Gastrocnemius medialis (tissue), 4 donors: Measurements from ENCODE around the gene TMEM222. TPM values are rescaled to one million over a fixed set of nuclear protein-coding genes. Genes with fewer than 3 reads are reported as not detected.
"Not testable (repeated sequence)": the region's sequence is repeated elsewhere in the genome, so short reads cannot be mapped to it uniquely, and the experiment has no call there.

Experiments
- ATAC-seq, 2 donors: fragments of 150-250 bp; one replicate each; pipeline ENCODE4 v1.9.1; 2016
- DNase-seq, 2 donors: peaks; one replicate each; pipeline ENCODE4 v3.0.0-alpha.2; 2019
- H3K27ac ChIP-seq, 4 donors: fragments of 200-600 bp; sonication (generic); 1 replicate in 1 of 4; 2 replicates in 3 of 4; pipeline ENCODE4 v1.5.1; 2016 to 2018; ENCODE audit warnings: mild to moderate bottlenecking in 2 of 4, moderate library complexity in 1 of 4
- H3K27me3 ChIP-seq, 3 donors: fragments of 200-600 bp; sonication (generic) in 2 of 3; 1 replicate in 1 of 3; 2 replicates in 2 of 3; pipeline versions ENCODE4 v1.5.1 to v1.6.0; 2016 to 2019; ENCODE audit warnings: mild to moderate bottlenecking in 1 of 3, moderate library complexity in 1 of 3
- H3K36me3 ChIP-seq, 2 donors: fragments of 200-600 bp; sonication (generic) in 1 of 2; one replicate each; pipeline ENCODE4 v1.5.1; 2017 to 2018
- H3K4me1 ChIP-seq, 2 donors: fragments of 200-600 bp; sonication (generic) in 1 of 2; one replicate each; pipeline ENCODE4 v1.5.1; 2016 to 2017; ENCODE audit warnings: mild to moderate bottlenecking in 2 of 2
- H3K4me3 ChIP-seq, 4 donors: fragments of 200-600 bp; sonication (generic) in 3 of 4; 1 replicate in 1 of 4; 2 replicates in 3 of 4; pipeline ENCODE4 v1.5.1; 2016 to 2019; ENCODE audit warnings: mild to moderate bottlenecking in 2 of 4
- H3K9me3 ChIP-seq, 3 donors: fragments of 200-600 bp; sonication (generic) in 2 of 3; 1 replicate in 1 of 3; 2 replicates in 2 of 3; pipeline ENCODE4 v1.5.1; 2016 to 2019
- POLR2A ChIP-seq, 2 donors: fragments of 450-650 bp; IDR thresholded peaks; one replicate each; pipeline ENCODE4 v1.6.1; 2017; ENCODE audit warnings: antibody characterized with exemption in 2 of 2, mild to moderate bottlenecking in 2 of 2, moderate library complexity in 2 of 2
- in situ Hi-C, 4 donors: fragments of 200-750 bp; cut with MboI; loops; one replicate each; pipeline versions ENCODE4 v1.15.0 to v1.8.0; 2017; ENCODE audit warnings: low sequenced_read_pairs in 4 of 4
- intact Hi-C: fragments of 100-400 bp; cut with DNase I; formaldehyde crosslinking; loops from one replicate; pipeline ENCODE4 v1.15.1; 2023; ENCODE audit warnings: low total_unique reads
- total RNA-seq, 4 donors: library from RNA; depleted of rRNA; stranded (reverse); fragments of >200 nt; gene quantifications; one replicate each; pipeline versions ENCODE4 v1.1.0 to v1.2.3, GENCODE V29; 2016
- TF ChIP-seq, protein P1 (sequence below), 5 experiments: fragments of 450-650 bp in 3 of 5; fragments of 200-600 bp in 2 of 5; sonication (generic) in 2 of 5; IDR thresholded peaks in 4 of 5; conservative IDR thresholded peaks in 1 of 5; 1 replicate in 4 of 5; 2 replicates in 1 of 5; pipeline ENCODE4 v1.5.1; 2016 to 2019; ENCODE audit warnings: antibody characterized with exemption in 5 of 5, mild to moderate bottlenecking in 3 of 5, moderate library complexity in 3 of 5

Gene TMEM222
- total RNA-seq, 4 donors from 2014 or later, result 16.5 to 21.9 (median 17.8) TPM

DNA sequence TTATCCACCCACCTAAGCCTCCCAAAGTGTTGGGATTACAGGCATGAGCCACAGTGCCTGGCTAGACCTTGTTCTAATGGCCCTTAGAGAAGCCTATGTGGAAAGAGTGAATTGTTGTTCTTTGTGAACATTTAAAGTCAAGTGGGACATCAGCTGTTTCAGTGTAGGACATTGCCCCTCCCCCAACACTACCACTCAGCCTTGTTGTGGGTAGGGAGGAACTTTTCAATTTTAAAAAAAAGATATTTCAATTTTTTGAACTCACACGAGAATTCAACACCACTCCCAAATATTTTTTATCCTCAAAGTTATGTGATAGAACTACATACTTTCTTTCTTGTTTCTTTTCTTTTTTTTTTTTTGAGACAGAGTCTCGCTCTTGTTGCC, 36.7 kb upstream of the TMEM222 start:
- Histone ChIP-seq H3K36me3 (peaks cover 0 to 32% of the 10 kb centered on the region in 2 donors), H3K27ac (no peak overlapping the region), H3K9me3 (no peaks in the 10 kb centered on the region), H3K4me1 (no peaks in the 10 kb centered on the region), H3K4me3 (no peak overlapping the region), H3K27me3 (no peaks in the 10 kb centered on the region)
- no peak for ATAC-seq
- in situ Hi-C loops (loop anchor here in 1 of 4 donors (10.0 kb wide), 1 partner anchor 90 kb away; no protein-coding TSS in a partner anchor), intact Hi-C loops (no loop called here)
- DNase-seq, result no peak
- no peak for TF ChIP-seq POLR2A (IDR thresholded peaks at IDR 0.05)
- TF ChIP-seq, protein P1, sequence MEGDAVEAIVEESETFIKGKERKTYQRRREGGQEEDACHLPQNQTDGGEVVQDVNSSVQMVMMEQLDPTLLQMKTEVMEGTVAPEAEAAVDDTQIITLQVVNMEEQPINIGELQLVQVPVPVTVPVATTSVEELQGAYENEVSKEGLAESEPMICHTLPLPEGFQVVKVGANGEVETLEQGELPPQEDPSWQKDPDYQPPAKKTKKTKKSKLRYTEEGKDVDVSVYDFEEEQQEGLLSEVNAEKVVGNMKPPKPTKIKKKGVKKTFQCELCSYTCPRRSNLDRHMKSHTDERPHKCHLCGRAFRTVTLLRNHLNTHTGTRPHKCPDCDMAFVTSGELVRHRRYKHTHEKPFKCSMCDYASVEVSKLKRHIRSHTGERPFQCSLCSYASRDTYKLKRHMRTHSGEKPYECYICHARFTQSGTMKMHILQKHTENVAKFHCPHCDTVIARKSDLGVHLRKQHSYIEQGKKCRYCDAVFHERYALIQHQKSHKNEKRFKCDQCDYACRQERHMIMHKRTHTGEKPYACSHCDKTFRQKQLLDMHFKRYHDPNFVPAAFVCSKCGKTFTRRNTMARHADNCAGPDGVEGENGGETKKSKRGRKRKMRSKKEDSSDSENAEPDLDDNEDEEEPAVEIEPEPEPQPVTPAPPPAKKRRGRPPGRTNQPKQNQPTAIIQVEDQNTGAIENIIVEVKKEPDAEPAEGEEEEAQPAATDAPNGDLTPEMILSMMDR (IDR thresholded peaks at IDR 0.05 in 4 of 5, conservative IDR thresholded peaks at IDR 0.05 in 1 of 5), result no peak

DNA sequence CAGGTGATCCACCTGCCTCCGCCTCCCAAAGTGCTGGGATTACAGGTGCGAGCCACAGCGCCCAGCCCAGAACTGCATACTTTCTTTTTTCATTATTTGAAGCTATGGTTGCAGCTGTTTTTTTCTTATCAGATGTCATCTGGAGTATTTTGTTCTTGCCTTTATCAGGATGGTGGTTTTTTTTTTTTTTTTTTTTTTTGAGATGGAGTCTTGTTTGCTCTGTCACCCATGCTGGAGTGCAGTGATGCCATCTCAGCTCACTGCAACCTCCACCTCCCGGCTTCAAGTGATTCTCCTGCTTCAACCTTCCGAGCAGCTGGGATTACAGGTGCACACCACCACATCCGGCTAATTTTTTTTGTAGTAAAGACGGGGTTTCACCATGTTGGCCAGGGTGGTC, 36.1 kb upstream of the TMEM222 start:
- intact Hi-C loops, H3K27me3 ChIP-seq, ATAC-seq, H3K4me1 ChIP-seq, H3K9me3 ChIP-seq, H3K4me3 ChIP-seq, DNase-seq, H3K27ac ChIP-seq: not testable (repeated sequence)
- peaks cover 0 to 38% of the 10 kb centered on the region in 2 donors for H3K36me3 ChIP-seq
- in situ Hi-C loops, result loop anchor here in 1 of 4 donors (10.0 kb wide), 1 partner anchor 91 kb away; no protein-coding TSS in a partner anchor

DNA sequence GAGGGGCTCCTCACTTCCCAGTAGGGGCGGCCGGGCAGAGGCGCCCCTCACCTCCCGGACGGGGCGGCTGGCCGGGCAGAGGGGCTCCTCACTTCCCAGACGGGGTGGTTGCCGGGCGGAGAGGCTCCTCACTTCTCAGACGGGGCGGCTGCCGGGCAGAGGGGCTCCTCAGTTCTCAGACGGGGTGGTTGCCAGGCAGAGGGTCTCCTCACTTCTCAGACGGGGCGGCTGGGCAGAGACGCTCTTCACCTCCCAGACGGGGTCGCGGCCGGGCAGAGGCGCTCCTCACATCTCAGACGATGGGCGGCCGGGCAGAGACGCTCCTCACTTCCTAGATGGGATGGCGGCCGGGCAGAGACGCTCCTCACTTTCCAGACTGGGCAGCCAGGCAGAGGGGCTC, 32.8 kb upstream of the TMEM222 start:
- DNase-seq, H3K27ac ChIP-seq, H3K4me3 ChIP-seq, H3K4me1 ChIP-seq, H3K9me3 ChIP-seq, ATAC-seq, intact Hi-C loops, H3K27me3 ChIP-seq: not testable (repeated sequence)
- H3K36me3 ChIP-seq, result peaks cover 0 to 50% of the 10 kb centered on the region in 2 donors
- in situ Hi-C loops, result loop anchor here in 1 of 4 donors (10.0 kb wide), 1 partner anchor 94 kb away; no protein-coding TSS in a partner anchor

DNA sequence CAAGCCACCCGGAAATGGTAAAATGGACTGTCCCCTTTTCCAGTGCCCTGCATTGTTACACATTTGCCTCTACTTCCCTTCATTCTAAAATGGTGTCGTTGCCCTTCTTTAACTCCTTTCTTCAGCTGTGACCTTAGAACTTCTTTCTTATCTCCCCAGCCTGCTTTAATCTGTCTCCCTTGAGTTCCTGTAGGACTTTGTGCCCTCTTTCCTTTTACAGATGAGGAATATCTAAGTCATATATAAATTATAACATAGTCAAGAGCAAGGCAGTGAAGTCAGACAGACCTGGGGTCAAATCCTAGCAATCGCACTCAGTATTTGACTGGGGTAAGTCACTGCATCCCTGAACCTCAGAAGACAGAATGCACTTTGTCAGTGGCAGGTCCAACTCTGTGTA, 31.4 kb upstream of the TMEM222 start:
- H3K27me3 ChIP-seq, result no peaks in the 10 kb centered on the region
- no peak overlapping the region for H3K4me3 ChIP-seq
- intact Hi-C loops, result no loop called here
- no peaks in the 10 kb centered on the region for H3K9me3 ChIP-seq
- no peak for TF ChIP-seq POLR2A (IDR thresholded peaks at IDR 0.05)
- TF ChIP-seq, protein P1 (IDR thresholded peaks at IDR 0.05 in 4 of 5, conservative IDR thresholded peaks at IDR 0.05 in 1 of 5), result no peak
- no peak for ATAC-seq
- in situ Hi-C loops, result no loop called here
- H3K4me1 ChIP-seq, result no peaks in the 10 kb centered on the region
- no peak overlapping the region for H3K27ac ChIP-seq
- peaks cover 4 to 63% of the 10 kb centered on the region in 2 donors for H3K36me3 ChIP-seq
- no peak for DNase-seq

DNA sequence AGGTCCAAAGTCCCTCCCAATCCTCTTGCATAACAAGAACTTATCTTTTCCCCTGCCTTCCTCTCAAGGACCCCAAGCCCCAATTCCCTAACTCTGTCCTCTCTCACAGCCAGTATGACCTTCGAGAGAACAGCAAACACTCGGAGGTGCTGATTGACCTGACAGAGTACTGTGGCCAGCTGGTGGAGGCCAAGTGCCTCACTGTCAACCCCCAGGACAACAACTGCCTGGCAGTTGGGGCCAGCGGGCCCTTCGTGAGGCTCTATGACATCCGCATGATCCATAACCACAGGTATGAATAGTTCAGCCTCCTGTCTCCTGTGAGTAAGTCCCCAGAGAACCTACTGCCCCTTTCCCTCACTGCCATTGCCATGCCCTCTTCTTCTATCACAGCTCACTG, 29.9 kb upstream of the TMEM222 start:
- Histone ChIP-seq H3K4me3 (no peak overlapping the region), H3K4me1 (peaks cover 0 to 4% of the 10 kb centered on the region in 2 donors), H3K36me3 (peaks cover 4 to 60% of the 10 kb centered on the region in 2 donors), H3K27me3 (no peaks in the 10 kb centered on the region), H3K9me3 (no peaks in the 10 kb centered on the region), H3K27ac (no peak overlapping the region)
- ATAC-seq (no peak), DNase-seq (no peak)
- no peak for TF ChIP-seq POLR2A (IDR thresholded peaks at IDR 0.05)
- TF ChIP-seq, protein P1 (IDR thresholded peaks at IDR 0.05 in 4 of 5, conservative IDR thresholded peaks at IDR 0.05 in 1 of 5), result no peak
- intact Hi-C loops (no loop called here), in situ Hi-C loops (no loop called here)

DNA sequence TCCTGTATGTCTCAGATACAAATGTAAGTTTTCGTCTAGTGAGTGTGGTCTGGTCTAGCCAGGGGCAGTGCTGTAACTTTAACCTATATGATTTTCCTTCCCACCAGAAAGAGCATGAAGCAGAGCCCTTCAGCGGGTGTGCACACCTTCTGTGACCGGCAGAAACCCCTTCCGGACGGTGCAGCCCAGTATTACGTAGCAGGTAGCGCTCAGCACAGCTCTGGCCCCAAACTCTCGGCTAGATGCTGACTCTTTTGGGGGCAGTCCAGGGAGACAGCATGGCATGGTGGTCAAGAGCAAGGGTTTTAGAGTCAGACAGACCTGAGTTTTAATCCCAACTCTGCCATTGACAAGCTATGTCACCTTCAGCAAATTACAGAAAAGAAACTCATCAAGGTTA, 28.0 kb upstream of the TMEM222 start:
- TF ChIP-seq, protein P1 (IDR thresholded peaks at IDR 0.05 in 4 of 5, conservative IDR thresholded peaks at IDR 0.05 in 1 of 5), result no peak
- no peak for TF ChIP-seq POLR2A (IDR thresholded peaks at IDR 0.05)
- Histone ChIP-seq H3K36me3 (peaks cover 6 to 66% of the 10 kb centered on the region in 2 donors), H3K9me3 (no peaks in the 10 kb centered on the region), H3K27ac (no peak overlapping the region), H3K4me1 (peaks cover 9 to 14% of the 10 kb centered on the region in 2 donors), H3K4me3 (no peak overlapping the region), H3K27me3 (no peaks in the 10 kb centered on the region)
- in situ Hi-C loops, result no loop called here
- no peak for ATAC-seq
- no peak for DNase-seq
- intact Hi-C loops, result no loop called here
